Measurements from ENCODE around the gene MUSK.

GRCh38 chr9:110765926-110766325, 97.3 kb downstream of the MUSK start:
- TF ChIP-seq EZH2phosphoT487 (conservative IDR thresholded peaks at IDR 0.05; ENCODE audit: low read length) (no peak), CTCF (IDR thresholded peaks at IDR 0.05; ENCODE audit: insufficient read depth, low read length, poor library complexity, severe bottlenecking) (no peak)

Measured in SU-DHL-6 (cell line).